HepG2 (cell line): Measurements from ENCODE around the gene SLC29A3. TPM values are rescaled to one million over a fixed set of nuclear protein-coding genes. Genes with fewer than 3 reads are reported as not detected.
A peak's percentile ranks its signal among the peaks of the same experiment; 100 is the strongest.

ENCODE experiments used
- ATAC-seq: fragments of 200-7000 bp; cut with Tn5 transposase; 3 replicates; pipeline ENCODE4 v1.9.1; 2020; ENCODE audit warnings: mild to moderate bottlenecking, moderate library complexity
- BruUV-seq: library from RNA; stranded (reverse); fragments of 400-500 nt; replicated peaks from 2 replicates; lab custom pipeline; 2021; lab: Mats Ljungman, UMichigan
- CTCF ChIA-PET: fragments of 300-600 bp; formaldehyde crosslinking; extraction: SDS; loops from one replicate; lab custom pipeline; 2021; ENCODE audit warnings: low total read pairs, inconsistent platforms, low intra/inter-chr PET ratio; lab: Yijun Ruan, JAX
- POLR2A ChIA-PET: fragments of 350-600 bp; sonication (Branson Sonifier 250); formaldehyde crosslinking; loops from one replicate; lab custom pipeline; 2020; ENCODE audit warnings: antibody characterized with exemption, inconsistent platforms; lab: Yijun Ruan, JAX
- DNase-seq: peaks from one replicate; pipeline ENCODE4 v3.0.0-alpha.2; 2015; ENCODE audit warnings: low spot score
- FAIRE-seq: peaks from 3 replicates; lab custom pipeline; 2011; peaks lifted over from hg19 to GRCh38; lab: Jason Lieb, UNC
- H2AFZ ChIP-seq: one replicate; pipeline ENCODE4 v1.6.1; 2011; ENCODE audit warnings: low read length, inconsistent platforms
- H3K27ac ChIP-seq: fragments of 300-600 bp; 3 replicates; pipeline ENCODE4 v1.8.0; 2011; ENCODE audit warnings: mixed run types, mild to moderate bottlenecking, mixed read lengths, low read length, inconsistent platforms; ENCODE audit not compliant: insufficient read depth; ENCODE audit errors: extremely low read length
- H3K27me3 ChIP-seq, 2 experiments: fragments of 200-600 bp in 1 of 2; 2 replicates in 1 of 2; 3 replicates in 1 of 2; pipeline versions ENCODE4 v1.6.0 to v1.8.0; 2011; ENCODE audit warnings: low read length in 2 of 2, mild to moderate bottlenecking in 2 of 2, moderate library complexity in 2 of 2, inconsistent platforms in 1 of 2; ENCODE audit not compliant: insufficient read depth in 2 of 2, control insufficient read depth in 1 of 2
- H3K36me3 ChIP-seq, 2 experiments: fragments of 200-600 bp in 1 of 2; replicated peaks in 1 of 2; 2 replicates in 1 of 2; 3 replicates in 1 of 2; pipeline versions ENCODE4 v1.5.1 to v1.8.0; 2011; ENCODE audit warnings: low read length in 2 of 2, inconsistent platforms in 1 of 2; ENCODE audit not compliant: insufficient read depth in 2 of 2, control insufficient read depth in 1 of 2
- H3K4me1 ChIP-seq: 2 replicates; pipeline ENCODE4 v1.5.1; 2012; ENCODE audit warnings: low read length, inconsistent platforms; ENCODE audit not compliant: insufficient read depth
- H3K4me2 ChIP-seq: 2 replicates; pipeline ENCODE4 v1.6.0; 2011; ENCODE audit warnings: low read depth, low read length, inconsistent platforms
- H3K4me3 ChIP-seq, 3 experiments: fragments of 200-600 bp in 1 of 3; sonication (generic), shearing (Covaris generic) in 1 of 3; replicated peaks in 1 of 3; 2 replicates each; pipeline ENCODE4 v1.5.1; 2011 to 2016; ENCODE audit warnings: low read length in 3 of 3, inconsistent platforms in 2 of 3, low read depth in 2 of 3, mild to moderate bottlenecking in 2 of 3, control low read depth in 1 of 3, mixed read lengths in 1 of 3; ENCODE audit not compliant: insufficient read depth in 1 of 3
- H3K79me2 ChIP-seq: one replicate; pipeline ENCODE4 v1.6.1; 2011; ENCODE audit warnings: low read length, inconsistent platforms; ENCODE audit not compliant: insufficient read depth
- H3K9ac ChIP-seq: 2 replicates; pipeline ENCODE4 v1.6.0; 2011; ENCODE audit warnings: mild to moderate bottlenecking, low read depth, low read length, inconsistent platforms; ENCODE audit not compliant: insufficient read depth
- H3K9me3 ChIP-seq: 2 replicates; pipeline ENCODE4 v1.5.1; 2012; ENCODE audit warnings: mild to moderate bottlenecking, low read length
- H4K20me1 ChIP-seq: 2 replicates; pipeline ENCODE4 v1.6.0; 2011; ENCODE audit warnings: inconsistent platforms, mild to moderate bottlenecking, low read length, moderate library complexity; ENCODE audit not compliant: insufficient read depth
- BCL6 ChIP-seq: IDR thresholded peaks from 2 replicates; pipeline ENCODE4 v1.6.1; 2016; ENCODE audit warnings: missing genetic modification reagents, missing compliant biosample characterization
- PTBP1 ChIP-seq: fragments of 200-400 bp; formaldehyde crosslinking; IDR thresholded peaks from 2 replicates; pipeline ENCODE4 v1.6.1; 2018; ENCODE audit warnings: low read length, low read depth; ENCODE audit not compliant: poor library complexity, severe bottlenecking
- ZNF496 ChIP-seq: sonication (generic); formaldehyde crosslinking; IDR thresholded peaks from 2 replicates; pipeline ENCODE4 v1.8.1; 2023; ENCODE audit warnings: mild to moderate bottlenecking, moderate library complexity, missing genetic modification reagents; ENCODE audit not compliant: insufficient replicate concordance
- ZNF768 ChIP-seq: sonication (generic); formaldehyde crosslinking; IDR thresholded peaks from 2 replicates; pipeline ENCODE4 v1.4.0; 2020; ENCODE audit warnings: missing genetic modification reagents
- WGBS: methylation state at CpG from one replicate; pipeline ENCODE4 v1.1.6; 2017; ENCODE audit warnings: low lambda C conversion rate; 5-methylcytosine and 5-hydroxymethylcytosine counted together
- in situ Hi-C: cut with HindIII; loops from 2 replicates; pipeline ENCODE4 v1.10.0; 2017; ENCODE audit warnings: low pct_unique_long_range_greater_than_20kb; ENCODE audit not compliant: extremely low pct_ligation_motif_present
- intact Hi-C: fragments of 100-400 bp; cut with micrococcal nuclease; formaldehyde crosslinking; loops from one replicate; pipeline ENCODE4 v1.10.0; 2022; ENCODE audit not compliant: unreplicated experiment
- polyA plus RNA-seq, 8 experiments: library from polyadenylated mRNA; depleted of rRNA in 3 of 8; stranded (reverse) in 7 of 8; unstranded in 1 of 8; fragments of >200 nt; fragmentation: Illumina TruSeq in 4 of 8; extraction: Trizol in 4 of 8; gene quantifications; 2 replicates each; pipeline versions ENCODE4 v1.2.1 to v1.2.3, GENCODE V29; 2011 to 2016; ENCODE audit warnings: low read depth in 4 of 8, missing spikeins in 1 of 8, mixed read lengths in 1 of 8; ENCODE audit not compliant: insufficient read depth in 1 of 8
- total RNA-seq, 5 experiments: library from RNA; depleted of rRNA; stranded (reverse); fragments of >200 nt; fragmentation: Illumina TruSeq; extraction: Trizol; gene quantifications; 2 replicates each; pipeline ENCODE4 v1.2.3, GENCODE V29; 2016; ENCODE audit warnings: low read depth in 1 of 5
- TF ChIP-seq, protein P1 (sequence below): sonication (generic); formaldehyde crosslinking; IDR thresholded peaks from 2 replicates; pipeline ENCODE4 v1.8.0; 2022; ENCODE audit warnings: missing genetic modification reagents, mild to moderate bottlenecking, moderate library complexity, borderline replicate concordance

The SLC29A3 gene
- total and polyA plus RNA-seq, 2 of the 13 experiments (the other 11 are each of a cell fraction or from before 2014, with no cell fraction given), result 8.6 to 11.8 TPM

DNA sequence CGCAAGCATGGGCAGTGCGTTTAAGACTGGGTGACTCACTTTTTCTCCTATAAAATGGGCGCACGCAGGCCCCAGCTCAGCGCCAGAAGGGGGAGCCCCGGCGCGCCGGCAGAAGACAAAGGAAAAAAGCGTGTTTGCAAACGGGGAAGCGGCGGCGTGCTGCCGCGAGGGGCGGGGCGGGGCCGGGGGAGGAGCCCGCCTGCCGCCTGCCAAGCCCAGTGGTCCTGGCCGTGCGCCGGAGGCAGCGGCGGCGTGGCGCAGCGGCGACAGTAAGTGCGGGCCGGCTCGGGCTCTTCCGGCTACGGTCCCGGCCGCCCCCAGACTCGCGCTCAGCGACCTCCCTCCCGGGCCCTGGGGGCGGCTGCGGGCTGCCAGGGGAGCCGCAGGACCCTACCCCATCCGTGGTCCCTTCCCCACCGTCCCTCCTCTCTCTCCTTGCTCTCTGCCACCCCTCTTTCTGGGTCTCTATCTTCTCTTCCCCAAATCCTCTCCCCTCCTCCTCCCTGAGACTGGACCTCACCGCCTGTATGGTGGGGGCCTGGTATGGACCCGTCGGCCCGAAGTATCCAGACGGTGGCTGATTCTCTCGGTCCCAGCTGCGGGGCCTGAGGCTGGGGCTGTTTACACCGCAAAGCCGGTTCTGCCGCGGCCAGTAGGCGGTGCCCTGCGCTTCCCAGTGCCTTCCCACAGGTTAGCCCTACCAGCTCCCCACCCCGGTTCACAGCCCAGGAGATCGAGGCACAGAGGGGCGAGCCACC, at the start of gene SLC29A3 (continued):
- TF ChIP-seq, protein P1, sequence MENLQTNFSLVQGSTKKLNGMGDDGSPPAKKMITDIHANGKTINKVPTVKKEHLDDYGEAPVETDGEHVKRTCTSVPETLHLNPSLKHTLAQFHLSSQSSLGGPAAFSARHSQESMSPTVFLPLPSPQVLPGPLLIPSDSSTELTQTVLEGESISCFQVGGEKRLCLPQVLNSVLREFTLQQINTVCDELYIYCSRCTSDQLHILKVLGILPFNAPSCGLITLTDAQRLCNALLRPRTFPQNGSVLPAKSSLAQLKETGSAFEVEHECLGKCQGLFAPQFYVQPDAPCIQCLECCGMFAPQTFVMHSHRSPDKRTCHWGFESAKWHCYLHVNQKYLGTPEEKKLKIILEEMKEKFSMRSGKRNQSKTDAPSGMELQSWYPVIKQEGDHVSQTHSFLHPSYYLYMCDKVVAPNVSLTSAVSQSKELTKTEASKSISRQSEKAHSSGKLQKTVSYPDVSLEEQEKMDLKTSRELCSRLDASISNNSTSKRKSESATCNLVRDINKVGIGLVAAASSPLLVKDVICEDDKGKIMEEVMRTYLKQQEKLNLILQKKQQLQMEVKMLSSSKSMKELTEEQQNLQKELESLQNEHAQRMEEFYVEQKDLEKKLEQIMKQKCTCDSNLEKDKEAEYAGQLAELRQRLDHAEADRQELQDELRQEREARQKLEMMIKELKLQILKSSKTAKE (CRISPR knock-in tag), result no peak
- no peak for TF ChIP-seq BCL6
- TF ChIP-seq PTBP1, result no peak

DNA sequence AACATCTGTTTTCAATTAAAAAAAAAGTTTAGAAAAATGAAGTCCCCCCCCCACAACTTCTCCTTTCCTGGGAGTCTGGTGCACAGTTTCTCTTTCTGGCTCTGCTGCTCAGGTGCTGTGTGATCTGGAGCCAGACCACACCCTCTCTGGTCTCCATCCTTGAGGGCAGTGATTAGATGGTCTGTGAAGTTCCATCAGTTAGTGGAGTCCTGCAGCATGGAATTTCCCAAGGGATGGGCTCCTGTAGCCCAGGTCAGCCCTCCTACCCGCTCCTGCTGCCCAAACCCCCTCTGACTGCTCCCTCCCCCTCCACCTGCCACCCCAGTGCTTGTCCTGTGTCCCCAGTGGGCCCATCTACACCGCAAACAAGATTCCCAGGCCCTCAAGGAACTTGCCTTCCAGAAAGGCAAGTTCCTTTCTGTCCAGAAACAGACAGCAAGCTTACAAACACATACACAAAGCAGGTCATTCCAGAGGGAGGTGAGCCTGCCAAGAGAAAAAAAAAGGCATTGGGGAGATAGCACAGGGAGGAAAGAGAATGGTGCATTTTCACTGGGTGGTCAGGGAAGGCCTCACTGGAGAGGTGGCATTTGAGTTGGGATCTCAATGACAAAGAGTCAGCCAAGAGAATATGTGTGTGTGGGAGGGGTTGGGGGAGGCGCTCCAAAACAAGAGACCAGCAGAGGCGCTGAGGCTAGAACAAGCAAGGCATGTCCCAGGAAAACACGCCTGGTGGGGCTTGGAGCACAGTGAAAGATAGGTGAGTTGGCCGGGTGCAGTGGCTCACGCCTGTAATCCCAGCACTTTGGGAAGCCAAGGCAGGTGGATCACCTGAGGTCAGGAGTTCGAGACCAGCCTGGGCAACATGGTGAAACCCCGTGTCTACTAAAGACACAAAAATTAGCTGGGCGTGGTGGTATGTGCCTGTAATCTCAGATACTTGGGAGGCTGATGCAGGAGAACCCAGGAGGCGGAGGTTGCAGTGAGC, 49.5 kb upstream of the SLC29A3 start:
- ATAC-seq (no peak), FAIRE-seq (no peak)
- Histone ChIP-seq H3K9me3 (no peaks in the 10 kb centered on the region), H3K36me3 (no peaks in the 10 kb centered on the region), H3K79me2 (no peaks in the 10 kb centered on the region), H3K4me3 (no peak overlapping the region), H2AFZ (no peak overlapping the region)
- WGBS, result 25% methylated on average over 11 of the region's 11 CpGs
- no TSS peak for BruUV-seq
- intact Hi-C loops (no loop called here), in situ Hi-C loops (no loop called here)
- peak; percentile 61 for TF ChIP-seq ZNF768 (CRISPR knock-in tag)
- no peak for TF ChIP-seq ZNF496
- TF ChIP-seq, all 625 proteins: peak for 1
- CTCF ChIA-PET, result interaction anchor here (1.1 to 1.3 kb wide), 2 partner anchors 15 to 344 kb away, joined by 4 to 5 read pairs; no protein-coding TSS in a partner anchor
- H4K20me1 ChIP-seq, result no peaks in the 10 kb centered on the region
- POLR2A ChIA-PET, result no interaction called here
- peaks cover 3% of the 10 kb centered on the region in 2 experiments; a peak in 2 of 5 replicates for H3K27me3 ChIP-seq
- no peak overlapping the region for H3K27ac ChIP-seq
- peaks cover 13% of the 10 kb centered on the region for H3K4me1 ChIP-seq
- no peak for DNase-seq
- H3K4me2 ChIP-seq, result no peak overlapping the region
- H3K9ac ChIP-seq, result no peak overlapping the region
